PC-9 (cell line): ENCODE data around the gene SLCO4A1. TPM values are rescaled to one million over a fixed set of nuclear protein-coding genes. Genes with fewer than 3 reads are reported as not detected.

Experiments
- BruUV-seq: library from RNA; stranded (reverse); fragments of 400-500 nt; replicated peaks from 2 replicates; lab custom pipeline; 2021; lab: Mats Ljungman, UMichigan
- CTCF ChIA-PET: fragments of 300-600 bp; sonication (Branson Sonifier 250); formaldehyde crosslinking; loops from one replicate; lab custom pipeline; 2022; ENCODE audit warnings: antibody characterized with exemption; lab: Charles Lee
- POLR2A ChIA-PET: fragments of 300-600 bp; sonication (Branson Sonifier 250); formaldehyde crosslinking; loops from one replicate; lab custom pipeline; 2022; ENCODE audit warnings: antibody characterized with exemption; ENCODE audit not compliant: unreplicated experiment; lab: Charles Lee
- DNase-seq, 2 experiments: peaks; one replicate each; pipeline versions ENCODE4 v3.0.0 to v3.0.0-alpha.2; 2015 to 2022; ENCODE audit warnings: mixed read lengths in 1 of 2
- H2AFZ ChIP-seq: fragments of 200-600 bp; sonication (generic); 2 replicates; pipeline ENCODE4 v1.8.1; 2017; ENCODE audit warnings: antibody characterized with exemption
- H3F3A ChIP-seq: fragments of 200-600 bp; sonication (generic); 2 replicates; pipeline ENCODE4 v1.8.1; 2017; ENCODE audit warnings: antibody characterized with exemption, mild to moderate bottlenecking, low read depth; ENCODE audit not compliant: insufficient read depth
- H3K27ac ChIP-seq: fragments of 200-600 bp; sonication (generic); 2 replicates; pipeline ENCODE4 v1.6.1; 2016; ENCODE audit warnings: mixed run types
- H3K27me3 ChIP-seq: fragments of 200-600 bp; sonication (generic); 2 replicates; pipeline ENCODE4 v1.6.1; 2016; ENCODE audit warnings: low read depth, mixed run types; ENCODE audit not compliant: insufficient read depth
- H3K36me3 ChIP-seq: fragments of 200-600 bp; sonication (generic); 2 replicates; pipeline ENCODE4 v1.6.1; 2016; ENCODE audit warnings: low read depth, mixed run types
- H3K4me1 ChIP-seq: fragments of 200-600 bp; sonication (generic); replicated peaks from 2 replicates; pipeline ENCODE4 v1.6.1; 2016; ENCODE audit warnings: mixed run types; ENCODE audit not compliant: insufficient read depth
- H3K4me2 ChIP-seq: fragments of 200-600 bp; sonication (generic); 2 replicates; pipeline ENCODE4 v1.6.1; 2017; ENCODE audit warnings: mixed run types
- H3K4me3 ChIP-seq: fragments of 200-600 bp; sonication (generic); 2 replicates; pipeline ENCODE4 v1.6.1; 2016; ENCODE audit warnings: mixed run types
- H3K79me2 ChIP-seq: fragments of 200-600 bp; sonication (generic); 2 replicates; pipeline ENCODE4 v1.6.1; 2017; ENCODE audit warnings: low read depth, mixed run types
- H3K9me2 ChIP-seq: fragments of 200-600 bp; sonication (generic); 2 replicates; pipeline ENCODE4 v1.8.1; 2017; ENCODE audit warnings: mild to moderate bottlenecking; ENCODE audit not compliant: insufficient read depth
- H3K9me3 ChIP-seq: fragments of 200-600 bp; sonication (generic); 2 replicates; pipeline ENCODE4 v1.8.1; 2016; ENCODE audit warnings: low read depth; ENCODE audit not compliant: insufficient read depth
- H4K20me1 ChIP-seq: fragments of 200-600 bp; sonication (generic); 2 replicates; pipeline ENCODE4 v1.8.1; 2017; ENCODE audit not compliant: insufficient read depth
- EZH2 ChIP-seq: fragments of 200-600 bp; sonication (generic); IDR thresholded peaks from 2 replicates; pipeline ENCODE4 v1.8.0; 2017; ENCODE audit warnings: antibody characterized with exemption, low read depth
- intact Hi-C: fragments of 100-400 bp; cut with micrococcal nuclease; formaldehyde crosslinking; loops from one replicate; pipeline ENCODE4 v1.10.0; 2022; ENCODE audit not compliant: unreplicated experiment
- total RNA-seq: library from RNA; stranded (reverse); gene quantifications from 2 replicates; pipeline ENCODE4 v1.2.3, GENCODE V29; 2021
- TF ChIP-seq, protein P1 (sequence below): fragments of 200-600 bp; sonication (generic); conservative IDR thresholded peaks from 2 replicates; pipeline ENCODE4 v1.6.1; 2017; ENCODE audit warnings: mixed run types, antibody characterized with exemption, mild to moderate bottlenecking, moderate library complexity

Gene SLCO4A1
- total RNA-seq, 1 experiment from 2014 or later, result 19.3 TPM

DNA sequence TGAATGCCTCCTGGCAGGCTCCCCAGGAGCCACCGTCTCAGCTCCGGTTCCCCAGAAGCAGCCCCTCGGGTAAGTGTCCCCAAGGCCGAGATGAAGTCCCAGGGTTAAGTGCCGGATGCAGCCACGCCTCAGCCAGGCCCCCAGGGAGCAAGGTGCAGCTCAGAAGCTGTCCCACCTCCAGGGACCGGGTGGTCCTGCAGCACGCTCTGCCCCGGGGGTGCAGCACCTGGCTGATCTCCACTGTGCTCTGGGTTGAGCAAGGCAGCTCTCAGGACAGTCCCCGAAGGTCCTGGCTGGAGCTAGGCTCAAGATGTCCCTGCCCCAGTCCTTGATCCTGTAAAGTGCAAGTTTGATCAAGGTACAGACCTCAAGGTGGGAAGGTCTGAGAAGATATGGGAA, 51.2 kb downstream of the SLCO4A1 start:
- no peak for DNase-seq
- TF ChIP-seq EZH2, result no peak
- TF ChIP-seq, protein P1, sequence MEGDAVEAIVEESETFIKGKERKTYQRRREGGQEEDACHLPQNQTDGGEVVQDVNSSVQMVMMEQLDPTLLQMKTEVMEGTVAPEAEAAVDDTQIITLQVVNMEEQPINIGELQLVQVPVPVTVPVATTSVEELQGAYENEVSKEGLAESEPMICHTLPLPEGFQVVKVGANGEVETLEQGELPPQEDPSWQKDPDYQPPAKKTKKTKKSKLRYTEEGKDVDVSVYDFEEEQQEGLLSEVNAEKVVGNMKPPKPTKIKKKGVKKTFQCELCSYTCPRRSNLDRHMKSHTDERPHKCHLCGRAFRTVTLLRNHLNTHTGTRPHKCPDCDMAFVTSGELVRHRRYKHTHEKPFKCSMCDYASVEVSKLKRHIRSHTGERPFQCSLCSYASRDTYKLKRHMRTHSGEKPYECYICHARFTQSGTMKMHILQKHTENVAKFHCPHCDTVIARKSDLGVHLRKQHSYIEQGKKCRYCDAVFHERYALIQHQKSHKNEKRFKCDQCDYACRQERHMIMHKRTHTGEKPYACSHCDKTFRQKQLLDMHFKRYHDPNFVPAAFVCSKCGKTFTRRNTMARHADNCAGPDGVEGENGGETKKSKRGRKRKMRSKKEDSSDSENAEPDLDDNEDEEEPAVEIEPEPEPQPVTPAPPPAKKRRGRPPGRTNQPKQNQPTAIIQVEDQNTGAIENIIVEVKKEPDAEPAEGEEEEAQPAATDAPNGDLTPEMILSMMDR, result no peak
- Histone ChIP-seq H3K36me3 (no peaks in the 10 kb centered on the region), H3K4me3 (no peak overlapping the region), H3F3A (peaks cover 2% of the 10 kb centered on the region; the same call in 1 of the 2 replicates), H4K20me1 (no peaks in the 10 kb centered on the region), H2AFZ (no peak overlapping the region), H3K27me3 (peaks cover 24% of the 10 kb centered on the region; the same call in 1 of the 2 replicates), H3K9me3 (no peaks in the 10 kb centered on the region), H3K4me2 (no peak overlapping the region), H3K79me2 (no peaks in the 10 kb centered on the region), H3K4me1 (0 out of 2 replicates have a peak, but pooled peaks cover 6% of the 10 kb centered on the region), H3K9me2 (no peaks in the 10 kb centered on the region), H3K27ac (no peak overlapping the region)
- CTCF ChIA-PET, result no interaction called here
- no TSS peak for BruUV-seq
- POLR2A ChIA-PET, result no interaction called here
- intact Hi-C loops, result no loop called here

DNA sequence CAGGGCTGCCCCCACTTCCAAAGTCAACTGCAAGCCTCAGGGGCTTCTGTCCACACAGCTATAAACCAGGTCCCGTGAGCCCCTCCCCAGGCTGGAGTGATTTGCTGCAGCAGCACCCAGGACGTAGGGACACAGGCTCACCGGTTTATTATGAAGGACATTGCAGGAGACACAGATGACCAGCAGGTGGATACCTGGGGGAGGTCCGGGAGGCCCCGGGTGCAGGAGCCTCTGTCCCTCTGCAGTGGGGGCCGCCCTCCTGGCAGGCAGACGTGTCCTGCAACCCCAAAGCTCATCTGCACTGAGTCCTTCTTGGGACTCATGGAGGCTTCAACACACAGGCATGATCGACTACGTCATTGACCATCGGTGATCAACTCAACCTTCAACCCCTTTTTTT, 51.8 kb downstream of the SLCO4A1 start:
- DNase-seq, result no peak
- H2AFZ ChIP-seq, result no peak overlapping the region
- no TSS peak for BruUV-seq

DNA sequence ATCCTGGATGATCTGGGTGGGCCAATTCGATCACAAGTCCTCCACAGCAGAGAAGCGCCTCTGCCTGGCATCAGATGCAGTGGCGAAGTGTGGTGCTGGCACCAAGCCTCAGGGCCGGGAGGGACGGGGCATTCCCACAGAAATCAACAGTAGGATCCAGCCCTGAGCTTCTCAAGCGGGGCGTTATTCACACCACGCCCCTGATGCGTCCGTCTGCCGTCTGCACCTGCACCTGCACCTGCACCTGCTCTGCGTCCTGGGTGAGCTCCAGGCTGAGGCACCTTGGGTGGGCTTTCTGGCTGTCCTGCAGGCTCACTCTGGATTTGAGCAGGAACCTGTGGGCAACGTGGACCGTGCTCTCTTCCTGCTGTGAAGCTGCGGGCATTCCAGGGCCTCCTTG, 52.6 kb downstream of the SLCO4A1 start:
- no TSS peak for BruUV-seq
- ChIA-PET POLR2A (interaction anchor here (0.7 kb wide), 1 partner anchor 95 kb away, joined by 4 read pairs; no protein-coding TSS in a partner anchor), CTCF (interaction anchor here (1.0 kb wide), 1 partner anchor 97 kb away, joined by 3 read pairs; no protein-coding TSS in a partner anchor)
- TF ChIP-seq EZH2, result no peak
- TF ChIP-seq, protein P1, result no peak
- Histone ChIP-seq H3K4me1 (no peaks in the 10 kb centered on the region), H3K9me2 (no peaks in the 10 kb centered on the region), H2AFZ (no peak overlapping the region), H3K4me2 (no peak overlapping the region), H3F3A (no peaks in the 10 kb centered on the region), H3K27me3 (peaks cover 24% of the 10 kb centered on the region; the same call in 1 of the 2 replicates), H3K4me3 (no peak overlapping the region), H4K20me1 (no peaks in the 10 kb centered on the region), H3K79me2 (no peaks in the 10 kb centered on the region), H3K36me3 (no peaks in the 10 kb centered on the region), H3K9me3 (no peaks in the 10 kb centered on the region), H3K27ac (no peak overlapping the region)
- DNase-seq, result no peak
- intact Hi-C loops, result no loop called here

More for the DNA sequence above, 51.8 kb downstream of the SLCO4A1 start:
- POLR2A ChIA-PET, result no interaction called here
- TF ChIP-seq, protein P1, result peak; percentile 49; the same call in 1 of the 2 replicates
- TF ChIP-seq EZH2, result no peak
- Histone ChIP-seq H3K4me3 (no peak overlapping the region), H3K9me3 (no peaks in the 10 kb centered on the region), H3K9me2 (no peaks in the 10 kb centered on the region), H3K4me2 (no peak overlapping the region), H3K4me1 (no peaks in the 10 kb centered on the region), H4K20me1 (no peaks in the 10 kb centered on the region), H3K27me3 (peaks cover 24% of the 10 kb centered on the region; the same call in 1 of the 2 replicates), H3F3A (no peaks in the 10 kb centered on the region), H3K79me2 (no peaks in the 10 kb centered on the region), H3K27ac (no peak overlapping the region), H3K36me3 (no peaks in the 10 kb centered on the region)
- CTCF ChIA-PET, result interaction anchor here (1.0 kb wide), 1 partner anchor 98 kb away, joined by 3 read pairs; no protein-coding TSS in a partner anchor
- intact Hi-C loops, result no loop called here
